HCT116 (cell line): ENCODE results near the gene MAGT1. TPM values are rescaled to one million over a fixed set of nuclear protein-coding genes. Genes with fewer than 3 reads are reported as not detected.

ENCODE experiments used
- ATAC-seq: fragments of 200-7000 bp; cut with Tn5 transposase; 2 replicates; pipeline ENCODE4 v1.9.1; 2020; ENCODE audit warnings: mild to moderate bottlenecking, moderate library complexity
- BruUV-seq: library from RNA; stranded (reverse); fragments of 400-500 nt; replicated peaks from 2 replicates; lab custom pipeline; 2021; lab: Mats Ljungman, UMichigan
- CTCF ChIA-PET: fragments of 300-600 bp; sonication (Branson Sonifier 250); formaldehyde crosslinking; loops from one replicate; lab custom pipeline; 2021; ENCODE audit warnings: antibody characterized with exemption; lab: Charles Lee
- POLR2A ChIA-PET: fragments of 300-600, 350-600 bp; sonication (Branson Sonifier 250); formaldehyde crosslinking; loops from one replicate; lab custom pipeline; 2021; ENCODE audit warnings: antibody characterized with exemption; lab: Charles Lee
- RAD21 ChIA-PET, 2 experiments: fragments of 300-600 bp; sonication (Branson Sonifier 250); formaldehyde crosslinking; loops; one replicate each; lab custom pipeline; 2023; ENCODE audit warnings: low total read pairs in 2 of 2; ENCODE audit not compliant: uncharacterized antibody in 2 of 2, unreplicated experiment in 2 of 2, low non-redundant PET in 1 of 2; lab: Charles Lee
- DNase-seq: peaks from one replicate; pipeline ENCODE4 v3.0.0-alpha.2; 2010; ENCODE audit warnings: low read depth, low spot score
- H2AFZ ChIP-seq: fragments of 200-600 bp; shearing (Covaris generic), sonication (generic); 2 replicates; pipeline ENCODE4 v1.6.1; 2017; ENCODE audit warnings: low read depth, mixed run types, mixed read lengths, antibody characterized with exemption, low read length; ENCODE audit not compliant: poor library complexity, severe bottlenecking
- H3K27ac ChIP-seq: 2 replicates; pipeline ENCODE4 v1.5.1; 2012; ENCODE audit warnings: low read depth, low read length
- H3K27me3 ChIP-seq: fragments of 200-600 bp; sonication (generic); 2 replicates; pipeline ENCODE4 v1.6.1; 2016; ENCODE audit warnings: mixed run types, low read length, mixed read lengths; ENCODE audit not compliant: insufficient read depth
- H3K36me3 ChIP-seq, 2 experiments: fragments of 200-500 bp in 1 of 2; fragments of 200-600 bp in 1 of 2; sonication (Bioruptor generic) in 1 of 2; sonication (generic) in 1 of 2; 2 replicates each; pipeline versions ENCODE4 v1.5.1 to v1.6.1; 2014 to 2016; ENCODE audit warnings: low read length in 2 of 2, inconsistent platforms in 1 of 2, mixed read lengths in 1 of 2, mixed run types in 1 of 2; ENCODE audit not compliant: insufficient read depth in 2 of 2, control insufficient read depth in 1 of 2
- H3K4me1 ChIP-seq, 2 experiments: fragments of 200-600 bp in 1 of 2; sonication (generic) in 1 of 2; 2 replicates each; pipeline versions ENCODE4 v1.5.1 to v1.6.1; 2012 to 2017; ENCODE audit warnings: low read length in 2 of 2, inconsistent platforms in 1 of 2, mild to moderate bottlenecking in 1 of 2, mixed read lengths in 1 of 2, mixed run types in 1 of 2, moderate library complexity in 1 of 2; ENCODE audit not compliant: insufficient read depth in 2 of 2, control insufficient read depth in 1 of 2
- H3K4me2 ChIP-seq: fragments of 200-600 bp; sonication (generic); 2 replicates; pipeline ENCODE4 v1.6.1; 2017; ENCODE audit warnings: mixed run types, low read length, mixed read lengths
- H3K4me3 ChIP-seq, 2 experiments: fragments of 200-600 bp in 1 of 2; sonication (generic) in 1 of 2; replicated peaks in 1 of 2; 2 replicates each; pipeline ENCODE4 v1.5.1; 2011 to 2016; ENCODE audit warnings: low read length in 2 of 2, control low read depth in 1 of 2, low read depth in 1 of 2, mild to moderate bottlenecking in 1 of 2, mixed read lengths in 1 of 2, mixed run types in 1 of 2
- H3K79me2 ChIP-seq: fragments of 200-600 bp; sonication (generic); 2 replicates; pipeline ENCODE4 v1.6.1; 2017; ENCODE audit warnings: mild to moderate bottlenecking, mixed run types, low read length, moderate library complexity, mixed read lengths; ENCODE audit not compliant: insufficient read depth
- H3K9ac ChIP-seq: fragments of 200-600 bp; sonication (generic); 2 replicates; pipeline ENCODE4 v1.6.1; 2016; ENCODE audit warnings: low read length, mixed read lengths
- H3K9me2 ChIP-seq: fragments of 200-600 bp; sonication (generic), shearing (Covaris generic); 2 replicates; pipeline ENCODE4 v1.6.1; 2017; ENCODE audit warnings: mixed run types, mild to moderate bottlenecking, moderate library complexity; ENCODE audit not compliant: insufficient read depth
- H3K9me3 ChIP-seq, 2 experiments: fragments of 200-500 bp in 1 of 2; fragments of 200-600 bp in 1 of 2; sonication (Bioruptor generic) in 1 of 2; sonication (generic) in 1 of 2; 2 replicates each; pipeline ENCODE4 v1.6.1; 2014 to 2017; ENCODE audit warnings: low read length in 2 of 2, mixed read lengths in 2 of 2, inconsistent platforms in 1 of 2, low read depth in 1 of 2, mild to moderate bottlenecking in 1 of 2, mixed run types in 1 of 2, moderate library complexity in 1 of 2; ENCODE audit not compliant: control insufficient read depth in 1 of 2, insufficient read depth in 1 of 2
- H4K20me1 ChIP-seq: fragments of 200-600 bp; sonication (generic), shearing (Covaris generic); 2 replicates; pipeline ENCODE4 v1.6.1; 2017; ENCODE audit warnings: mixed run types, mild to moderate bottlenecking, moderate library complexity; ENCODE audit not compliant: insufficient read depth
- CBX3 ChIP-seq: IDR thresholded peaks from 2 replicates; pipeline ENCODE4 v1.6.1; 2012; ENCODE audit warnings: low read depth
- CEBPB ChIP-seq: IDR thresholded peaks from 2 replicates; pipeline ENCODE4 v1.6.1; 2012; ENCODE audit warnings: low read depth
- EGR1 ChIP-seq: IDR thresholded peaks from 2 replicates; pipeline ENCODE4 v1.6.1; 2012; ENCODE audit warnings: low read depth
- EZH2 ChIP-seq: fragments of 200-600 bp; sonication (generic); IDR thresholded peaks from 2 replicates; pipeline ENCODE4 v1.6.1; 2017; ENCODE audit warnings: antibody characterized with exemption, mixed run types
- EZH2phosphoT487 ChIP-seq: fragments of 200-600 bp; IDR thresholded peaks from 2 replicates; pipeline ENCODE4 v1.6.1; 2018; ENCODE audit warnings: antibody characterized with exemption, borderline replicate concordance
- FOSL1 ChIP-seq: IDR thresholded peaks from 2 replicates; pipeline ENCODE4 v1.6.1; 2012; ENCODE audit warnings: low read depth
- JUND ChIP-seq: IDR thresholded peaks from 2 replicates; pipeline ENCODE4 v1.6.1; 2012
- POLR2A ChIP-seq: IDR thresholded peaks from 2 replicates; pipeline ENCODE4 v1.7.0; 2011; ENCODE audit warnings: borderline replicate concordance; ENCODE audit not compliant: insufficient read depth, insufficient read length; ENCODE audit errors: extremely low read depth
- POLR2AphosphoS5 ChIP-seq: IDR thresholded peaks from 2 replicates; pipeline ENCODE4 v1.6.1; 2011; ENCODE audit warnings: mild to moderate bottlenecking, low read depth, low read length, moderate library complexity
- RAD21 ChIP-seq: IDR thresholded peaks from 2 replicates; pipeline ENCODE4 v1.6.1; 2012; ENCODE audit warnings: low read depth, mild to moderate bottlenecking
- REST ChIP-seq: IDR thresholded peaks from 2 replicates; pipeline ENCODE4 v1.6.1; 2012; ENCODE audit warnings: low read depth
- SIN3A ChIP-seq: IDR thresholded peaks from 2 replicates; pipeline ENCODE4 v1.6.1; 2012; ENCODE audit warnings: low read depth
- SRF ChIP-seq: IDR thresholded peaks from 2 replicates; pipeline ENCODE4 v1.6.1; 2012; ENCODE audit warnings: low read depth
- YY1 ChIP-seq: IDR thresholded peaks from 2 replicates; pipeline ENCODE4 v1.6.1; 2011; ENCODE audit warnings: low read length, low read depth, moderate library complexity, mild to moderate bottlenecking; ENCODE audit not compliant: insufficient replicate concordance; ENCODE audit errors: extremely low read depth
- ZBTB33 ChIP-seq: IDR thresholded peaks from 2 replicates; pipeline ENCODE4 v1.6.1; 2011; ENCODE audit warnings: mild to moderate bottlenecking, low read length, moderate library complexity; ENCODE audit not compliant: insufficient replicate concordance; ENCODE audit errors: extremely low read depth
- ZFX ChIP-seq: fragments of 450-650 bp; IDR thresholded peaks from 2 replicates; pipeline ENCODE4 v1.6.1; 2017
- ZNF274 ChIP-seq: fragments of 200-500 bp; sonication (Bioruptor generic); IDR thresholded peaks from 2 replicates; pipeline ENCODE4 v1.6.1; 2014; ENCODE audit warnings: mild to moderate bottlenecking, low read depth, low read length, inconsistent platforms
- intact Hi-C: fragments of 100-400 bp; cut with micrococcal nuclease; formaldehyde crosslinking; loops from 2 replicates; pipeline ENCODE4 v1.10.0; 2022
- total RNA-seq: library from RNA; stranded (reverse); gene quantifications from one replicate; pipeline ENCODE4 v1.2.1, GENCODE V29; 2021; ENCODE audit not compliant: unreplicated experiment
- TF ChIP-seq, protein P1 (sequence below): IDR thresholded peaks from 2 replicates; pipeline ENCODE4 v1.6.1; 2012
- TF ChIP-seq, protein P2 (sequence below), 3 experiments: fragments of 200-600 bp in 1 of 3; sonication (generic) in 1 of 3; IDR thresholded peaks in 2 of 3; conservative IDR thresholded peaks in 1 of 3; 2 replicates each; pipeline ENCODE4 v1.5.1; 2012 to 2017; ENCODE audit warnings: low read depth in 2 of 3, low read length in 2 of 3, antibody characterized with exemption in 1 of 3, borderline replicate concordance in 1 of 3, control low read depth in 1 of 3, mild to moderate bottlenecking in 1 of 3, mixed read lengths in 1 of 3, mixed run types in 1 of 3, moderate library complexity in 1 of 3; ENCODE audit not compliant: insufficient read depth in 1 of 3
- TF ChIP-seq, protein P3 (sequence below): IDR thresholded peaks from 2 replicates; pipeline ENCODE4 v1.6.1; 2012

The MAGT1 gene
- total RNA-seq, 1 experiment from 2014 or later, result 39.5 TPM

DNA sequence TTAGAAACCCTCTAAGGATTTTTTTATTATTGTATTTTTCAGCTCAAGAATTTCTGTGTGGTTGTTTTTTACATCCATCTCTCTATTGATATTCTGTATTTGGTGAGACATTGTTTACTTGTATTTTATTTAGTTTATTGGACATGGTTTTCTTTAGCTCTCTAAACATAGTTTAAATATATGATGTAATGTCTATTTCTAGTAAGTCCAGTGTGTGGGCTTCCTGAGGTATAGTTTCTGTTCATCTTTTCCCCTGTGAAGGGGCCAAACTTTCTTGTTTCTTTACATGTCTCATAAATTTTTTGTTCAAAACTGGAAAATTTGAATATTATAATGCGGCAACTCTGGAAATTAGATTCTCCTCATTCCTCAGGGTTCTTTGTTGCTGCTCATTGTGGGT is 81.0 kb downstream of the MAGT1 start:
- H3K27me3 ChIP-seq, result no peaks in the 10 kb centered on the region
- ChIA-PET POLR2A (no interaction called here), CTCF (no interaction called here)

More for the DNA sequence above, 81.0 kb downstream of the MAGT1 start:
- H3K4me3 ChIP-seq, result no peak overlapping the region
- no peak overlapping the region for H3K9ac ChIP-seq
- no peaks in the 10 kb centered on the region for H4K20me1 ChIP-seq
- intact Hi-C loops, result no loop called here
- H3K27ac ChIP-seq, result no peak overlapping the region
- no peaks in the 10 kb centered on the region for H3K36me3 ChIP-seq
- H2AFZ ChIP-seq, result no peak overlapping the region
- H3K9me3 ChIP-seq, result no peaks in the 10 kb centered on the region
- H3K79me2 ChIP-seq, result no peaks in the 10 kb centered on the region
- ATAC-seq (no peak), DNase-seq (no peak)
- TF ChIP-seq ZNF274 (no peak), FOSL1 (no peak), RAD21 (no peak), EGR1 (no peak), ZBTB33 (no peak), SIN3A (no peak), CBX3 (no peak), POLR2AphosphoS5 (no peak), EZH2 (no peak), ZFX (no peak), POLR2A (no peak), REST (no peak), CEBPB (no peak), EZH2phosphoT487 (no peak), SRF (no peak), YY1 (no peak), JUND (no peak)
- TF ChIP-seq, protein P1, sequence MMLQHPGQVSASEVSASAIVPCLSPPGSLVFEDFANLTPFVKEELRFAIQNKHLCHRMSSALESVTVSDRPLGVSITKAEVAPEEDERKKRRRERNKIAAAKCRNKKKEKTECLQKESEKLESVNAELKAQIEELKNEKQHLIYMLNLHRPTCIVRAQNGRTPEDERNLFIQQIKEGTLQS, result no peak
- TF ChIP-seq, protein P2, sequence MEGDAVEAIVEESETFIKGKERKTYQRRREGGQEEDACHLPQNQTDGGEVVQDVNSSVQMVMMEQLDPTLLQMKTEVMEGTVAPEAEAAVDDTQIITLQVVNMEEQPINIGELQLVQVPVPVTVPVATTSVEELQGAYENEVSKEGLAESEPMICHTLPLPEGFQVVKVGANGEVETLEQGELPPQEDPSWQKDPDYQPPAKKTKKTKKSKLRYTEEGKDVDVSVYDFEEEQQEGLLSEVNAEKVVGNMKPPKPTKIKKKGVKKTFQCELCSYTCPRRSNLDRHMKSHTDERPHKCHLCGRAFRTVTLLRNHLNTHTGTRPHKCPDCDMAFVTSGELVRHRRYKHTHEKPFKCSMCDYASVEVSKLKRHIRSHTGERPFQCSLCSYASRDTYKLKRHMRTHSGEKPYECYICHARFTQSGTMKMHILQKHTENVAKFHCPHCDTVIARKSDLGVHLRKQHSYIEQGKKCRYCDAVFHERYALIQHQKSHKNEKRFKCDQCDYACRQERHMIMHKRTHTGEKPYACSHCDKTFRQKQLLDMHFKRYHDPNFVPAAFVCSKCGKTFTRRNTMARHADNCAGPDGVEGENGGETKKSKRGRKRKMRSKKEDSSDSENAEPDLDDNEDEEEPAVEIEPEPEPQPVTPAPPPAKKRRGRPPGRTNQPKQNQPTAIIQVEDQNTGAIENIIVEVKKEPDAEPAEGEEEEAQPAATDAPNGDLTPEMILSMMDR (IDR thresholded peaks at IDR 0.05 in 2 of 3, conservative IDR thresholded peaks at IDR 0.05 in 1 of 3; ENCODE audit: borderline replicate concordance in 1 of 3, insufficient read depth in 1 of 3, low read depth in 2 of 3, low read length in 2 of 3), result no peak
- TF ChIP-seq, protein P3, sequence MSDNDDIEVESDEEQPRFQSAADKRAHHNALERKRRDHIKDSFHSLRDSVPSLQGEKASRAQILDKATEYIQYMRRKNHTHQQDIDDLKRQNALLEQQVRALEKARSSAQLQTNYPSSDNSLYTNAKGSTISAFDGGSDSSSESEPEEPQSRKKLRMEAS, result no peak
- H3K9me2 ChIP-seq, result no peaks in the 10 kb centered on the region
- RAD21 ChIA-PET, result no interaction called here
- H3K4me2 ChIP-seq, result no peak overlapping the region
- no peaks in the 10 kb centered on the region for H3K4me1 ChIP-seq
- no TSS peak for BruUV-seq
